Activated B cell treated with CpG ODN at 0.5 μM for 24 hours (primary cell): ENCODE measurements around the gene SCLY. TPM values are rescaled to one million over a fixed set of nuclear protein-coding genes. Genes with fewer than 3 reads are reported as not detected.
"Not testable (repeated sequence)": the region's sequence is repeated elsewhere in the genome, so short reads cannot be mapped to it uniquely, and the experiment has no call there.

Source experiments
- ATAC-seq: fragments of 200-7000 bp; cut with Tn5 transposase; one replicate; pipeline ENCODE4 v1.10.0; 2021; ENCODE audit warnings: low read depth, mild to moderate bottlenecking, moderate library complexity
- CTCF ChIA-PET: fragments of 350-600 bp; sonication (Branson Sonifier 250); formaldehyde crosslinking; loops from one replicate; lab custom pipeline; 2021; ENCODE audit warnings: antibody characterized with exemption; lab: Charles Lee
- POLR2A ChIA-PET: fragments of 350-600 bp; sonication (Branson Sonifier 250); formaldehyde crosslinking; loops from one replicate; lab custom pipeline; 2021; ENCODE audit warnings: antibody characterized with exemption; lab: Charles Lee
- DNase-seq: peaks from one replicate; pipeline ENCODE4 v3.0.0; 2022
- H3K27ac Mint-ChIP-seq: one replicate; pipeline ENCODE4 v1.8.0; 2020; ENCODE audit warnings: mixed read lengths
- H3K27me3 Mint-ChIP-seq: one replicate; pipeline ENCODE4 v1.8.0; 2021; ENCODE audit warnings: mixed read lengths
- H3K36me3 Mint-ChIP-seq: one replicate; pipeline ENCODE4 v1.8.0; 2021; ENCODE audit warnings: low read depth, mixed read lengths
- H3K4me1 Mint-ChIP-seq: one replicate; pipeline ENCODE4 v1.8.0; 2021; ENCODE audit warnings: mixed read lengths
- H3K4me3 Mint-ChIP-seq: one replicate; pipeline ENCODE4 v1.8.0; 2020; ENCODE audit warnings: mild to moderate bottlenecking, mixed read lengths
- H3K9me3 Mint-ChIP-seq: one replicate; pipeline ENCODE4 v1.8.0; 2020; ENCODE audit warnings: mixed read lengths
- intact Hi-C: fragments of 100-400 bp; cut with micrococcal nuclease; formaldehyde crosslinking; loops from one replicate; pipeline ENCODE4 v1.15.1; 2024
- total RNA-seq: library from RNA; stranded (reverse); gene quantifications from 2 replicates; pipeline ENCODE4 v1.2.3, GENCODE V29; 2022
- TF ChIP-seq, protein P1 (sequence below): fragments of 200-600 bp; IDR thresholded peaks from one replicate; pipeline ENCODE4 v1.8.0; 2022; ENCODE audit warnings: antibody characterized with exemption, mild to moderate bottlenecking

The SCLY gene
- total RNA-seq, 1 donor from 2014 or later, result 26.9 TPM

DNA sequence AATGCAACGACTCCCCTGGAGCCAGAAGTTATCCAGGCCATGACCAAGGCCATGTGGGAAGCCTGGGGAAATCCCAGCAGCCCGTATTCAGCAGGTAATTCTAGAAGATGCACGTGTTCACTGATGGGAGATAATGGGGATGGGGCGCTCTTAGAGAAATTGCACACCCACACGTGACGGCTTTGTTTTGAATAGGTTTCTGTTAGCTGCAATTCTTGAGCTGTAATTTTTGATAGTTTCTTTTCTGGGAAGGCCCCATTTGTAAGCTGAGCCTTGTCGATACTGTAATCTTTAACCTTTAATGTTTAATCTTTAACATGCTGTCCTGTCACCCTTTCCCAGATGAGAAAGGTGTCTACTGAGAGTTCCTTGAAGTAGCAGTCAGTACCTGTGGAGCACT is 3.6 kb downstream of the SCLY start:
- Mint-ChIP-seq H3K4me3 (no peak overlapping the region), H3K27ac (no peak overlapping the region), H3K4me1 (peaks cover 18% of the 10 kb centered on the region), H3K27me3 (no peaks in the 10 kb centered on the region), H3K36me3 (peaks cover 44% of the 10 kb centered on the region), H3K9me3 (no peaks in the 10 kb centered on the region)
- intact Hi-C loops, result loop anchor here (5.0 to 10.0 kb wide), 2 partner anchors 142 to 170 kb away; no protein-coding TSS in a partner anchor
- DNase-seq (no peak), ATAC-seq (no peak)
- ChIA-PET POLR2A (no interaction called here), CTCF (no interaction called here)
- TF ChIP-seq, protein P1, sequence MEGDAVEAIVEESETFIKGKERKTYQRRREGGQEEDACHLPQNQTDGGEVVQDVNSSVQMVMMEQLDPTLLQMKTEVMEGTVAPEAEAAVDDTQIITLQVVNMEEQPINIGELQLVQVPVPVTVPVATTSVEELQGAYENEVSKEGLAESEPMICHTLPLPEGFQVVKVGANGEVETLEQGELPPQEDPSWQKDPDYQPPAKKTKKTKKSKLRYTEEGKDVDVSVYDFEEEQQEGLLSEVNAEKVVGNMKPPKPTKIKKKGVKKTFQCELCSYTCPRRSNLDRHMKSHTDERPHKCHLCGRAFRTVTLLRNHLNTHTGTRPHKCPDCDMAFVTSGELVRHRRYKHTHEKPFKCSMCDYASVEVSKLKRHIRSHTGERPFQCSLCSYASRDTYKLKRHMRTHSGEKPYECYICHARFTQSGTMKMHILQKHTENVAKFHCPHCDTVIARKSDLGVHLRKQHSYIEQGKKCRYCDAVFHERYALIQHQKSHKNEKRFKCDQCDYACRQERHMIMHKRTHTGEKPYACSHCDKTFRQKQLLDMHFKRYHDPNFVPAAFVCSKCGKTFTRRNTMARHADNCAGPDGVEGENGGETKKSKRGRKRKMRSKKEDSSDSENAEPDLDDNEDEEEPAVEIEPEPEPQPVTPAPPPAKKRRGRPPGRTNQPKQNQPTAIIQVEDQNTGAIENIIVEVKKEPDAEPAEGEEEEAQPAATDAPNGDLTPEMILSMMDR, result no peak

DNA sequence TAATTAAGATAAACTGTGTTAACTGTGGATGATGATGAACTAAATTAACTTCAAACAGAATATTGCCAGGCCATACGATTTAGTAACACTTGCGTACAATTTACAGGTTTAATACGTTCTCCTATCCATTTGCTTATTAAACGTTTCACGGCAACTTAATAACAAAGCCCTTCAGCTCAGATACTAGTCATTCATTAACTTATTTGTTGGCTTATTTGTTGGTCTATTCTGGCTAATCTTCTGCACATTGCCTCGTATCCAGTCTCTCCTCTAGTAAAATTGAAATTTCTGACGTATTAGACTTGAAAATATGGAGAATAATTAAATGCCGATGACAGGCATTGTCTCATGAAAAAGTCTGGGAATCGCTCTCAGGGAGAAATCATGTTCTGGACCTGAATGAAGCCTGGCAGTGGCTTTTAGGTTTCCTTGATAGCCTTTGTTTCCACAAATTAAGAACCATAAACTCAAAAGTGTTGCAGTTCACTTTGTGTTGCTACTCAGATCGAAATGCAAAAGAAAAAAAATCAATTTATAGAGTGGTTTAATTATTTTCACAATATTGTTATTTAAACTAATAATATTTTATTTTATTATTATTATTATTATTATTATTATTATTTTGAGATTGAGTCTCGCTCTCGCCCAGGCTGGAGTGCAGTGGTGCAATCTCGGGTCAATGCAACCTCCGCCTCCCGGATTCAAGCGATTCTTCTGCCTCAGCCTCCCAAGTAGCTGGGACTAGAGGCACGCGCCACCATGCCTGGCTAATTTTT is 4.5 kb downstream of the SCLY start:
- ATAC-seq, result no peak
- peaks cover 10% of the 10 kb centered on the region for H3K4me1 Mint-ChIP-seq
- no peak overlapping the region for H3K27ac Mint-ChIP-seq
- H3K36me3 Mint-ChIP-seq, result peaks cover 50% of the 10 kb centered on the region
- intact Hi-C loops, result loop anchor here (10.0 kb wide), 1 partner anchor 170 kb away; no protein-coding TSS in a partner anchor
- CTCF ChIA-PET, result no interaction called here
- H3K4me3 Mint-ChIP-seq, result no peak overlapping the region
- POLR2A ChIA-PET, result no interaction called here
- no peaks in the 10 kb centered on the region for H3K27me3 Mint-ChIP-seq
- H3K9me3 Mint-ChIP-seq, result no peaks in the 10 kb centered on the region
- TF ChIP-seq, protein P1, result no peak
- DNase-seq, result no peak

DNA sequence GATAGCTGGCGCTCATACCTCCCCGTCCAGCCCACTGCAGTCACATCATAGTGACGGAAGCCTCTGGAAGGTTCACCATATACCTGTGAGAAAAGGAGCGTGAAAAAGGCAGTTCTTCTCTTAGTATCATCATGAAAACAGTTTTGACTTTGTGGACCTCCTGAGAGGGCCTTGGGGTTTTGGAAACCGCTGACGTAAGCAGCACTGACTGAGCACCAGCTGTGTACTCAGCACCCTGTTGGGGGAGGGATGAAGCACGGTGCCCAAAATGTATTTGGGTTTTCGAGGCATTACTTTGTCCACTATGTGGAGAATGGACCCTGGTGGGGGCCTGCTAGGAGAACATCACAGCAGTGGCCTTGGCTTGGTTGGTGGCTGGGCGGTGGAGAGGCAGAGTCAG is 5.4 kb downstream of the SCLY start:
- Mint-ChIP-seq H3K9me3 (no peaks in the 10 kb centered on the region), H3K27me3 (no peaks in the 10 kb centered on the region), H3K27ac (no peak overlapping the region), H3K4me3 (no peak overlapping the region), H3K4me1 (peaks cover 9% of the 10 kb centered on the region), H3K36me3 (peaks cover 53% of the 10 kb centered on the region)
- ATAC-seq, result no peak
- ChIA-PET POLR2A (no interaction called here), CTCF (no interaction called here)
- intact Hi-C loops, result loop anchor here (10.0 kb wide), 1 partner anchor 171 kb away; no protein-coding TSS in a partner anchor
- TF ChIP-seq, protein P1, result no peak
- DNase-seq, result no peak

DNA sequence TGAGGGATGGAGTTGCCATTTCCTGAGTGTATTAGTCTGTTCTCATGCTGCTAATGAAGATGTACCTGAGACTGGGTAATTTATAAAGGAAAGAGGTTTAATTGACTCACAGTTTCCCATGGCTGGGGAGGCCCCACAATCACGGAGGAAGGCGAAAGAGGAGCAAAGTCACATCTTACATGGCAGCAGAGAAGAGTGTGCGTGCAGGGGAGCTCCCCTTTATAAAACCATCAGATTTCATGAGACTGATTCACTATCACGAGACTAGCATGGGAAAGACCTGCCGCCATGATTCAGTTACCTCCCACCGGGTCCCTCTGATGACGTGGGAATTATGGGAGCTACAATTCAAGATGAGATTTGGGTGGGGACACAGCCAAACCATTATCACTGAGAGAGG is 5.9 kb downstream of the SCLY start:
- H3K27me3 Mint-ChIP-seq, H3K4me3 Mint-ChIP-seq, H3K27ac Mint-ChIP-seq, POLR2A ChIA-PET, CTCF ChIA-PET, H3K9me3 Mint-ChIP-seq, ATAC-seq, H3K4me1 Mint-ChIP-seq, DNase-seq: not testable (repeated sequence)
- intact Hi-C loops, result loop anchor here (10.0 kb wide), 1 partner anchor 172 kb away; no protein-coding TSS in a partner anchor
- peaks cover 56% of the 10 kb centered on the region for H3K36me3 Mint-ChIP-seq

DNA sequence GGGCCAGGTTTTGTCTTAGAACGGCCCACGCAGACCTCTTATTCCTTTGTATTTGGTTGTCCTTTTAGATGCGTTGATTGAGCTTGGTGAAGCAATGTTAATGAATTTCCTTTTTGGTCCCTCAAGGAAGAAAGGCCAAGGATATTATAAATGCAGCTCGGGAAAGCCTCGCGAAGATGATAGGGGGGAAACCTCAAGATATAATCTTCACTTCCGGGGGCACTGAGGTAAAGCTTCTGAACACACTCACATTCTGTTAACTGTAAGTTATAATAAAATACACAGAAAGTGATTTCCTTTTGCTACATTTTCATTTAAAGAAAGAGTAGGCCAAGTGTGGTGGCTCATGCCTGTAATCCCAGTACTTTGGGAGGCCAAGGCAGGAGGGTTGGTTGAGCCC is 7.1 kb downstream of the SCLY start:
- Mint-ChIP-seq H3K4me1 (no peaks in the 10 kb centered on the region), H3K4me3 (no peak overlapping the region), H3K27ac (no peak overlapping the region), H3K27me3 (no peaks in the 10 kb centered on the region), H3K9me3 (peaks cover 5% of the 10 kb centered on the region), H3K36me3 (peaks cover 68% of the 10 kb centered on the region)
- ATAC-seq (no peak), DNase-seq (no peak)
- ChIA-PET CTCF (no interaction called here), POLR2A (no interaction called here)
- intact Hi-C loops, result loop anchor here (10.0 kb wide), 1 partner anchor 173 kb away; no protein-coding TSS in a partner anchor
- TF ChIP-seq, protein P1, result no peak
